Breast epithelium (tissue), 3 donors: Measurements from ENCODE around the gene DNAH17.

Experiments used
- CTCF ChIP-seq, 3 donors: fragments of 450-650 bp; IDR thresholded peaks; one replicate each; pipeline ENCODE4 v1.5.1; 2016 to 2017; ENCODE audit warnings: antibody characterized with exemption in 3 of 3, mild to moderate bottlenecking in 3 of 3, moderate library complexity in 3 of 3
- POLR2A ChIP-seq: fragments of 450-650 bp; IDR thresholded peaks from one replicate; pipeline ENCODE4 v1.6.1; 2016; ENCODE audit warnings: antibody characterized with exemption, mild to moderate bottlenecking, moderate library complexity

GRCh38 chr17:78415821-78416711 is 161.1 kb downstream of the DNAH17 start:
- no peak for TF ChIP-seq CTCF (IDR thresholded peaks at IDR 0.05)
- no peak for TF ChIP-seq POLR2A
